GM12878 (cell line): Measurements from ENCODE around the gene KCNQ1. TPM values are rescaled to one million over a fixed set of nuclear protein-coding genes. Genes with fewer than 3 reads are reported as not detected.

Experiments used
- ATAC-seq: fragments of 200-7000 bp; cut with Tn5 transposase; 3 replicates; pipeline ENCODE4 v1.9.1; 2020; ENCODE audit warnings: mild to moderate bottlenecking, moderate library complexity
- BruUV-seq: library from RNA; stranded (reverse); fragments of 400-500 nt; replicated peaks from 2 replicates; lab custom pipeline; 2021; lab: Mats Ljungman, UMichigan
- CTCF ChIA-PET: fragments of 300-600 bp; sonication (Branson Sonifier 250); formaldehyde crosslinking; extraction: SDS; loops from one replicate; lab custom pipeline; 2021; ENCODE audit warnings: inconsistent platforms; lab: Yijun Ruan, JAX
- POLR2A ChIA-PET: fragments of 350-600 bp; formaldehyde crosslinking; extraction: SDS; loops from one replicate; lab custom pipeline; 2021; ENCODE audit warnings: inconsistent platforms; lab: Charles Lee
- RAD21 ChIA-PET: fragments of 300-600 bp; sonication (Branson Sonifier 250); formaldehyde crosslinking; loops from one replicate; lab custom pipeline; 2023; ENCODE audit warnings: antibody characterized with exemption; ENCODE audit not compliant: unreplicated experiment; lab: Charles Lee
- SMC1A ChIA-PET: fragments of 300-600 bp; sonication (Branson Sonifier 250); formaldehyde crosslinking; loops from one replicate; lab custom pipeline; 2023; ENCODE audit not compliant: unreplicated experiment, uncharacterized antibody; lab: Charles Lee
- DNase-seq: peaks from one replicate; pipeline ENCODE4 v3.0.0-alpha.2; 2011; ENCODE audit warnings: low read depth, low spot score
- FAIRE-seq: peaks from 3 replicates; lab custom pipeline; 2011; peaks lifted over from hg19 to GRCh38; lab: Jason Lieb, UNC
- H2AFZ ChIP-seq: 2 replicates; pipeline ENCODE4 v1.6.0; 2011; ENCODE audit warnings: low read depth, low read length, control low read depth; ENCODE audit not compliant: control insufficient read depth
- H3K27ac ChIP-seq: 2 replicates; pipeline ENCODE4 v1.5.1; 2011; ENCODE audit warnings: control low read depth; ENCODE audit not compliant: control insufficient read depth, insufficient read depth
- H3K27me3 ChIP-seq, 2 experiments: replicated peaks in 1 of 2; 2 replicates each; pipeline versions ENCODE4 v1.6.0 to v1.6.1; 2011; ENCODE audit warnings: low read length in 1 of 2; ENCODE audit not compliant: control insufficient read depth in 2 of 2, insufficient read depth in 2 of 2
- H3K36me3 ChIP-seq, 2 experiments: 2 replicates each; pipeline ENCODE4 v1.5.1; 2011; ENCODE audit warnings: low read length in 1 of 2; ENCODE audit not compliant: control insufficient read depth in 2 of 2, insufficient read depth in 2 of 2
- H3K4me1 ChIP-seq: 2 replicates; pipeline ENCODE4 v1.6.1; 2011; ENCODE audit warnings: mild to moderate bottlenecking, low read length, moderate library complexity, mixed read lengths; ENCODE audit not compliant: control insufficient read depth, insufficient read depth
- H3K4me2 ChIP-seq: 2 replicates; pipeline ENCODE4 v1.6.0; 2011; ENCODE audit warnings: control low read depth; ENCODE audit not compliant: control insufficient read depth, insufficient read depth
- H3K4me3 ChIP-seq: fragments of 200-600 bp; sonication (generic); 2 replicates; pipeline ENCODE4 v1.5.1; 2016
- H3K79me2 ChIP-seq: 2 replicates; pipeline ENCODE4 v1.6.0; 2011; ENCODE audit warnings: low read length; ENCODE audit not compliant: control insufficient read depth, insufficient read depth
- H3K9ac ChIP-seq: 2 replicates; pipeline ENCODE4 v1.8.0; 2011; ENCODE audit warnings: low read length, control low read depth, mixed read lengths; ENCODE audit not compliant: control insufficient read depth, insufficient read depth
- H3K9me3 ChIP-seq: replicated peaks from 3 replicates; pipeline ENCODE4 v1.5.1; 2011; ENCODE audit warnings: mild to moderate bottlenecking, low read length; ENCODE audit not compliant: control insufficient read depth, insufficient read depth
- H4K20me1 ChIP-seq: 2 replicates; pipeline ENCODE4 v1.6.0; 2011; ENCODE audit not compliant: control insufficient read depth, insufficient read depth
- BHLHE40 ChIP-seq, 2 experiments: fragments of 450-650 bp in 1 of 2; IDR thresholded peaks; 2 replicates each; pipeline ENCODE4 v1.6.1; 2011 to 2017; ENCODE audit warnings: low read depth in 2 of 2, borderline replicate concordance in 1 of 2, improper control_type of control experiment in 1 of 2, low read length in 1 of 2, mild to moderate bottlenecking in 1 of 2
- BRCA1 ChIP-seq: IDR thresholded peaks from 2 replicates; pipeline ENCODE4 v1.6.1; 2011; ENCODE audit warnings: low read depth, low read length, improper control_type of control experiment
- CHD2 ChIP-seq: IDR thresholded peaks from 2 replicates; pipeline ENCODE4 v1.6.1; 2011; ENCODE audit warnings: low read depth, low read length, improper control_type of control experiment, borderline replicate concordance
- CREB1 ChIP-seq: IDR thresholded peaks from 2 replicates; pipeline ENCODE4 v1.6.1; 2012; ENCODE audit warnings: low read depth, mild to moderate bottlenecking, inconsistent platforms
- DPF2 ChIP-seq: fragments of 450-650 bp; IDR thresholded peaks from 2 replicates; pipeline ENCODE4 v1.6.1; 2017; ENCODE audit warnings: mild to moderate bottlenecking
- GABPA ChIP-seq: IDR thresholded peaks from 2 replicates; pipeline ENCODE4 v1.6.1; 2014; ENCODE audit warnings: antibody characterized with exemption, low read depth, mild to moderate bottlenecking, inconsistent platforms
- IKZF2 ChIP-seq, 2 experiments: fragments of 450-650 bp; IDR thresholded peaks; 2 replicates each; pipeline ENCODE4 v1.6.1; 2017; ENCODE audit warnings: mild to moderate bottlenecking in 2 of 2, moderate library complexity in 2 of 2
- KDM1A ChIP-seq: fragments of 200-600 bp; sonication (generic); IDR thresholded peaks from 2 replicates; pipeline ENCODE4 v1.6.1; 2016; ENCODE audit warnings: borderline replicate concordance
- NR2C1 ChIP-seq: fragments of 450-650 bp; IDR thresholded peaks from 2 replicates; pipeline ENCODE4 v1.6.1; 2017; ENCODE audit warnings: antibody characterized with exemption, mild to moderate bottlenecking, moderate library complexity
- POLR2AphosphoS5 ChIP-seq: IDR thresholded peaks from 2 replicates; pipeline ENCODE4 v1.6.1; 2011; ENCODE audit warnings: mild to moderate bottlenecking, low read length, inconsistent platforms
- RBBP5 ChIP-seq: fragments of 200-600 bp; sonication (generic); conservative IDR thresholded peaks from 2 replicates; pipeline ENCODE4 v1.6.1; 2016
- RFX5 ChIP-seq: IDR thresholded peaks from 2 replicates; pipeline ENCODE4 v1.6.1; 2011; ENCODE audit warnings: low read depth, low read length, improper control_type of control experiment
- SMAD1 ChIP-seq: fragments of 450-650 bp; IDR thresholded peaks from 2 replicates; pipeline ENCODE4 v1.6.1; 2018; ENCODE audit warnings: mild to moderate bottlenecking, low read depth; ENCODE audit not compliant: partially characterized antibody
- STAT1 ChIP-seq: fragments of 450-650 bp; conservative IDR thresholded peaks from 2 replicates; pipeline ENCODE4 v1.6.1; 2014; ENCODE audit warnings: antibody characterized with exemption, mild to moderate bottlenecking
- WRNIP1 ChIP-seq: IDR thresholded peaks from 2 replicates; pipeline ENCODE4 v1.6.1; 2011; ENCODE audit warnings: low read depth, low read length, improper control_type of control experiment, borderline replicate concordance
- WGBS: methylation state at CpG from one replicate; pipeline ENCODE4 v1.1.6; 2016; ENCODE audit warnings: low lambda C conversion rate; ENCODE audit not compliant: insufficient replicate concordance, insufficient coverage; ENCODE audit errors: missing lambda C conversion rate; 5-methylcytosine and 5-hydroxymethylcytosine counted together
- in situ Hi-C: fragments of 300-500 bp; cut with MboI; formaldehyde crosslinking; loops from 9 replicates; pipeline ENCODE4 v1.14.3; 2018; ENCODE audit warnings: mixed read lengths
- intact Hi-C: fragments of 100-400 bp; cut with micrococcal nuclease; formaldehyde crosslinking; loops from one replicate; pipeline ENCODE4 v1.14.2; 2022; ENCODE audit not compliant: unreplicated experiment
- polyA plus RNA-seq, 11 experiments: library from polyadenylated mRNA; depleted of rRNA in 4 of 11; unstranded in 6 of 11; stranded (reverse) in 5 of 11; fragments of >200 nt; fragmentation: Nextera tagmentation in 4 of 11; fragmentation: Illumina TruSeq in 1 of 11; extraction: Ambion mirVana in 4 of 11; extraction: Trizol in 1 of 11; gene quantifications; 1 replicate in 1 of 11; 2 replicates in 10 of 11; pipeline versions ENCODE4 v1.2.1 to v1.2.3, GENCODE V29; 2011 to 2016; ENCODE audit warnings: inconsistent platforms in 2 of 11, missing spikeins in 2 of 11, low read depth in 1 of 11
- total RNA-seq, 4 experiments: library from RNA; depleted of rRNA in 3 of 4; stranded (reverse); fragments of >200 nt in 3 of 4; fragmentation: Illumina TruSeq in 1 of 4; extraction: Trizol in 1 of 4; gene quantifications; 2 replicates each; pipeline versions ENCODE4 v1.2.1 to v1.2.3, GENCODE V29; 2013 to 2021
- TF ChIP-seq, protein P1 (sequence below): fragments of 450-650 bp; IDR thresholded peaks from 2 replicates; pipeline ENCODE4 v1.6.1; 2014; ENCODE audit warnings: mild to moderate bottlenecking
- TF ChIP-seq, protein P2 (sequence below): fragments of 450-650 bp; formaldehyde crosslinking; IDR thresholded peaks from 2 replicates; pipeline ENCODE4 v1.4.0; 2022; ENCODE audit warnings: mild to moderate bottlenecking, moderate library complexity
- TF ChIP-seq, protein P3 (sequence below): fragments of 450-650 bp; IDR thresholded peaks from 2 replicates; pipeline ENCODE4 v1.6.1; 2016; ENCODE audit warnings: mild to moderate bottlenecking

KCNQ1 gene
- total and polyA plus RNA-seq, 10 of the 15 experiments (the other 5 are each of a cell fraction or from before 2014, with no cell fraction given), result 0.03 to 0.15 (median 0.12) TPM; not detected in 7

DNA sequence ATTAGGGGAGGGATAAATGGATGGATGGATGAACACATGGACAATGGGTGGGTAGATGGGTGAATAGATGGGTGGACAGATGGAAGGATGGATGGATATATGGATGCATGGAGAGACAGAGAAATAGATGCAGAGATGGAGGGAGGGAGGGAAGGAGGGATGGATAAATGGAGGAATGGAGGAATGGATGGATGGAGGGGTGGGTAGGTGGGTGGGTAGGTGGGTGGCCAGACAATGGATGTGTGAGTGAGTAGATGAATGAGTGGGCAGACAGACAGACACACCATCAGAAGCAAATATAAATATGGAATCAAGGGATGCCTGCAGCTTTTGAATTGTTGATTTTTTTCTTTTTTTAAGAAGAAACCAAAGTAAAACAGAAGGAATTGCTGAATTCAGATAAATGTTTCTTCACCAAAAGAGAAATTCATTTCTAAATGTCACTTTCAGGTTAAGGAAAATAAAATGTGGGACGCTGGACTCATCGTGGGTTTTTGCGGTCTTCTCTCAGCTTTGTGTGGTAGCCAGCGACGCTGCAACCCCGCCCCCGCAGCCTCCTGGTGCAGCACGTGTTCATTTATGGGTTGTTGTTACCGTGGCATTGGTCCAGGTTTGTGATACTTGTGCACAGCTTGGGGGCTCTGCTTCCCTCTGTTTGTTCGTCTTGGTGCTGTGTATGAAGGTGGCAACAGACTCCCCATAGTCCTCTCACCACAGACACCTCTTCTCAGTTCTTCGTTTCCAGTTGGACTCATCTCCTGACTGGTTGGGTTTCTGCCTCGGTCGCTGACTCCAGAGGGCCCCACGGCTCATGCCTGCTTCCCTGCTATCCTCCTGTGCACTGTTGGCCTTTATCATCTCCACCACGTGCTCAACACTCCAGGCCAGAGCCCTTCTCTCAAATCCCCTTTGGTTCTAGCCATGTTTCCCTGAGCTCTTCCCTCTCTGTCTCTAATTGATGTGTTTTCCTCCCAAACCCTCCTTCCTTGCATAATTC lies 364.3 kb downstream of the KCNQ1 start (continued):
- TF ChIP-seq GABPA (no peak), IKZF2 (IDR thresholded peaks at IDR 0.05) (no peak), SMAD1 (no peak), KDM1A (no peak)

DNA sequence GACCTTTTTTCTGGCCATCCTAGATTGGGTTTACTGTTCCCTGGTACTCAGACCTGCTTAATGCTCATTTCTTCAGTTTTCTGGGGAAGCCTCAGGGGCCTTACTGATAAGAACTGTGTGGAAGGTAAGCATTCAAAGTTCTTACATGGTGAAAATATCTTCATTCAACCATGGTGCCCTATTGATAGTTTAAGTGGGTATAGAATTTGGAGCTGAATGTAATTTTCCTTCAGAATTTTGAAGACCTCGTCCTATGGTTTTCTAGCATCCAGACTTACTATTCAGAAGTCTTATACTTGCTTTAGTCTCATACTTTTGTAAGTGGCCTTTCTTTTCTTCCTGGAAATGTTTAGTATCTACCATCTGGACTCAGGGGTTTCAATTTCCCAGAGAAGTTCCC lies 365.0 kb downstream of the KCNQ1 start:
- Histone ChIP-seq H3K27me3 (no peaks in the 10 kb centered on the region), H2AFZ (no peak overlapping the region), H3K27ac (no peak overlapping the region), H3K36me3 (no peaks in the 10 kb centered on the region), H3K4me2 (no peak overlapping the region), H3K9me3 (no peaks in the 10 kb centered on the region; the same call in 2 of the 3 replicates), H3K79me2 (no peaks in the 10 kb centered on the region), H3K4me1 (no peaks in the 10 kb centered on the region), H4K20me1 (no peaks in the 10 kb centered on the region), H3K9ac (no peak overlapping the region), H3K4me3 (no peak overlapping the region)
- POLR2A ChIA-PET, result no interaction called here
- SMC1A ChIA-PET, result no interaction called here
- no peak for ATAC-seq
- WGBS, result 0% methylated on average over 1 of the region's 1 CpG
- CTCF ChIA-PET, result interaction anchor here (1.4 kb wide), 1 partner anchor 120 kb away, joined by 3 read pairs; no protein-coding TSS in a partner anchor
- no peak for FAIRE-seq
- DNase-seq, result no peak
- in situ Hi-C loops, result no loop called here
- intact Hi-C loops, result no loop called here
- RAD21 ChIA-PET, result no interaction called here
- BruUV-seq, result no TSS peak
- TF ChIP-seq RBBP5 (no peak), BRCA1 (no peak), NR2C1 (no peak), CREB1 (no peak), POLR2AphosphoS5 (no peak), STAT1 (no peak), WRNIP1 (no peak), BHLHE40 (IDR thresholded peaks at IDR 0.05; ENCODE audit: borderline replicate concordance in 1 of 2, low read depth in 2 of 2, low read length in 1 of 2) (no peak), CHD2 (no peak), RFX5 (no peak), DPF2 (no peak)
- TF ChIP-seq, protein P1, sequence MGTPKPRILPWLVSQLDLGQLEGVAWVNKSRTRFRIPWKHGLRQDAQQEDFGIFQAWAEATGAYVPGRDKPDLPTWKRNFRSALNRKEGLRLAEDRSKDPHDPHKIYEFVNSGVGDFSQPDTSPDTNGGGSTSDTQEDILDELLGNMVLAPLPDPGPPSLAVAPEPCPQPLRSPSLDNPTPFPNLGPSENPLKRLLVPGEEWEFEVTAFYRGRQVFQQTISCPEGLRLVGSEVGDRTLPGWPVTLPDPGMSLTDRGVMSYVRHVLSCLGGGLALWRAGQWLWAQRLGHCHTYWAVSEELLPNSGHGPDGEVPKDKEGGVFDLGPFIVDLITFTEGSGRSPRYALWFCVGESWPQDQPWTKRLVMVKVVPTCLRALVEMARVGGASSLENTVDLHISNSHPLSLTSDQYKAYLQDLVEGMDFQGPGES, result no peak
- TF ChIP-seq, protein P2, sequence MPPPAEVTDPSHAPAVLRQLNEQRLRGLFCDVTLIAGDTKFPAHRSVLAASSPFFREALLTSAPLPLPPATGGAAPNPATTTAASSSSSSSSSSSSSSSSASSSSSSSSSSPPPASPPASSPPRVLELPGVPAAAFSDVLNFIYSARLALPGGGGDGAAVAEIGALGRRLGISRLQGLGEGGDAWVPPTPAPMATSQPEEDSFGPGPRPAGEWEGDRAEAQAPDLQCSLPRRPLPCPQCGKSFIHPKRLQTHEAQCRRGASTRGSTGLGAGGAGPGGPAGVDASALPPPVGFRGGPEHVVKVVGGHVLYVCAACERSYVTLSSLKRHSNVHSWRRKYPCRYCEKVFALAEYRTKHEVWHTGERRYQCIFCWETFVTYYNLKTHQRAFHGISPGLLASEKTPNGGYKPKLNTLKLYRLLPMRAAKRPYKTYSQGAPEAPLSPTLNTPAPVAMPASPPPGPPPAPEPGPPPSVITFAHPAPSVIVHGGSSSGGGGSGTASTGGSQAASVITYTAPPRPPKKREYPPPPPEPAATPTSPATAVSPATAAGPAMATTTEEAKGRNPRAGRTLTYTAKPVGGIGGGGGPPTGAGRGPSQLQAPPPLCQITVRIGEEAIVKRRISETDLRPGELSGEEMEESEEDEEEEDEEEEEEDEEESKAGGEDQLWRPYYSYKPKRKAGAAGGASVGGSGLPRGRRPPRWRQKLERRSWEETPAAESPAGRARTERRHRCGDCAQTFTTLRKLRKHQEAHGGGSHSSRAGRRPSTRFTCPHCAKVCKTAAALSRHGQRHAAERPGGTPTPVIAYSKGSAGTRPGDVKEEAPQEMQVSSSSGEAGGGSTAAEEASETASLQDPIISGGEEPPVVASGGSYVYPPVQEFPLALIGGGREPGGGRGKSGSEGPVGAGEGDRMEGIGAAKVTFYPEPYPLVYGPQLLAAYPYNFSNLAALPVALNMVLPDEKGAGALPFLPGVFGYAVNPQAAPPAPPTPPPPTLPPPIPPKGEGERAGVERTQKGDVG (CRISPR knock-in tag), result no peak
- TF ChIP-seq, protein P3, sequence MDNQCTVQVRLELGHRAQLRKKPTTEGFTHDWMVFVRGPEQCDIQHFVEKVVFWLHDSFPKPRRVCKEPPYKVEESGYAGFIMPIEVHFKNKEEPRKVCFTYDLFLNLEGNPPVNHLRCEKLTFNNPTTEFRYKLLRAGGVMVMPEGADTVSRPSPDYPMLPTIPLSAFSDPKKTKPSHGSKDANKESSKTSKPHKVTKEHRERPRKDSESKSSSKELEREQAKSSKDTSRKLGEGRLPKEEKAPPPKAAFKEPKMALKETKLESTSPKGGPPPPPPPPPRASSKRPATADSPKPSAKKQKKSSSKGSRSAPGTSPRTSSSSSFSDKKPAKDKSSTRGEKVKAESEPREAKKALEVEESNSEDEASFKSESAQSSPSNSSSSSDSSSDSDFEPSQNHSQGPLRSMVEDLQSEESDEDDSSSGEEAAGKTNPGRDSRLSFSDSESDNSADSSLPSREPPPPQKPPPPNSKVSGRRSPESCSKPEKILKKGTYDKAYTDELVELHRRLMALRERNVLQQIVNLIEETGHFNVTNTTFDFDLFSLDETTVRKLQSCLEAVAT, result no peak
